Ovary (tissue), 9 donors: ENCODE measurements around the gene TSC2. TPM values are rescaled to one million over a fixed set of nuclear protein-coding genes. Genes with fewer than 3 reads are reported as not detected.

Source experiments
- DNase-seq, 5 donors: peaks; one replicate each; pipeline ENCODE4 v3.0.0-alpha.2; 2019 to 2020
- H3K27ac ChIP-seq, 2 donors: fragments of 200-600 bp; one replicate each; pipeline versions ENCODE4 v1.5.1 to v1.8.0; 2019 to 2022
- H3K27me3 ChIP-seq: fragments of 200-600 bp; one replicate; pipeline ENCODE4 v1.8.0; 2022
- H3K36me3 ChIP-seq: fragments of 200-600 bp; sonication (generic); one replicate; pipeline ENCODE4 v1.5.1; 2019
- H3K4me1 ChIP-seq: one replicate; pipeline ENCODE4 v1.8.1; 2013; ENCODE audit warnings: mild to moderate bottlenecking, moderate library complexity; ENCODE audit not compliant: insufficient read depth
- H3K4me3 ChIP-seq: fragments of 200-600 bp; sonication (generic); one replicate; pipeline ENCODE4 v1.5.1; 2017
- H3K9me3 ChIP-seq, 2 donors: fragments of 200-600 bp in 1 of 2; sonication (generic) in 1 of 2; one replicate each; pipeline versions ENCODE4 v1.5.1 to v1.8.1; 2013 to 2019; ENCODE audit warnings: mild to moderate bottlenecking in 1 of 2, moderate library complexity in 1 of 2
- EP300 ChIP-seq: sonication (generic); formaldehyde crosslinking; IDR thresholded peaks from one replicate; pipeline ENCODE4 v1.6.1; 2017; ENCODE audit warnings: antibody characterized with exemption
- POLR2A ChIP-seq: fragments of 450-650 bp; IDR thresholded peaks from one replicate; pipeline ENCODE4 v1.6.1; 2017; ENCODE audit warnings: antibody characterized with exemption, mild to moderate bottlenecking, moderate library complexity
- WGBS, 3 donors: extraction: QIAGEN DNeasy Blood & Tissue Kit in 1 of 3; methylation state at CpG; one replicate each; pipeline versions ENCODE4 v1.1.5 to v1.1.7; 2013 to 2017; 5-methylcytosine and 5-hydroxymethylcytosine counted together
- intact Hi-C, 4 donors: fragments of 100-400 bp; cut with DNase I; formaldehyde crosslinking; loops; one replicate each; pipeline versions ENCODE4 v1.11.0 to v1.15.1; 2022 to 2023
- polyA plus RNA-seq, 2 donors: library from polyadenylated mRNA; stranded (reverse); fragments of 200-250 nt in 1 of 2; fragments of 350-450 nt in 1 of 2; fragmentation: Illumina TruSeq in 1 of 2; extraction: RNeasy Lipid Tissue Mini Kit (QIAGEN cat#74804) in 1 of 2; gene quantifications; one replicate each; pipeline ENCODE4 v1.2.3, GENCODE V29; 2013 to 2014
- total RNA-seq, 7 donors: library from RNA; depleted of rRNA in 2 of 7; stranded (reverse); fragments of >200 nt in 2 of 7; fragmentation: NEBNext Ultra II Directional in 3 of 7; extraction: Animal tissue kit (Norgen Biotek cat#: 25700) in 3 of 7; gene quantifications; one replicate each; pipeline versions ENCODE4 v1.1.0 to v1.2.4, GENCODE V29; 2016 to 2023
- TF ChIP-seq, protein P1 (sequence below), 3 donors: fragments of 450-650 bp in 2 of 3; fragments of 200-600 bp in 1 of 3; IDR thresholded peaks; one replicate each; pipeline versions ENCODE4 v1.5.1 to v1.8.0; 2016 to 2022; ENCODE audit warnings: antibody characterized with exemption in 3 of 3, mild to moderate bottlenecking in 1 of 3
- donor health status: DM: no; HTN: no; CAD: no; lungs with moderate emphysema.
- donor health status: DM: no; HTN: no; CAD: no.
- donor health status: Bipolar disorder and iron deficiency.
- donor health status: DM: yes; HTN: yes; CAD: no.
- donor health status: DM: no; HTN: no; CAD: no.
- donor health status: DM: yes; HTN: yes; CAD: no.

TSC2 gene
- total and polyA plus RNA-seq, 9 donors = 47.0 to 150 (median 96.0) TPM

DNA sequence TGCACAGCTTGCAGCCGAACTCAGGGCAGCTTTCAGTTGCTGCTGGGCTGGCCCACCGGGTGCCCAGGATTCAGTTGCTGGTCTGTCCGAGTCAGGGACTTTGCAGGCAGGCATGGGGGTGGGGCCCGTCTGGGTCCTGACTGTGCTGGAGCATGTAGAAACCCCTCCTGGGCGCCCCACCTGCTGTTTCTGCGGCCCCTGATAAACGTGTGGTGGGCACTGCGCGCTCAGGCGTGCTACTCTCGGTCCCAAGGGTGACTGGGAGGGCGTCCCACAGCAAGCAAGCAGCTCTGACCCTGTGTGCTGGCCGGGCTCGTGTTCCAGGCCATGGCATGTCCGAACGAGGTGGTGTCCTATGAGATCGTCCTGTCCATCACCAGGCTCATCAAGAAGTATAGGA lies 12.6 kb downstream of the TSC2 start:
- Histone ChIP-seq H3K4me1 (no peaks in the 10 kb centered on the region), H3K4me3 (no peak overlapping the region), H3K9me3 (no peaks in the 10 kb centered on the region), H3K27me3 (no peaks in the 10 kb centered on the region), H3K27ac (no peak overlapping the region), H3K36me3 (no peaks in the 10 kb centered on the region)
- intact Hi-C loops = no loop called here
- DNase-seq = no peak
- whole genome bisulfite sequencing, 3 donors = 81 to 85% (median 83%) methylated on average over 15 to 17 of the region's 17 CpGs
- TF ChIP-seq EP300 (no peak), POLR2A (no peak)
- TF ChIP-seq, protein P1, sequence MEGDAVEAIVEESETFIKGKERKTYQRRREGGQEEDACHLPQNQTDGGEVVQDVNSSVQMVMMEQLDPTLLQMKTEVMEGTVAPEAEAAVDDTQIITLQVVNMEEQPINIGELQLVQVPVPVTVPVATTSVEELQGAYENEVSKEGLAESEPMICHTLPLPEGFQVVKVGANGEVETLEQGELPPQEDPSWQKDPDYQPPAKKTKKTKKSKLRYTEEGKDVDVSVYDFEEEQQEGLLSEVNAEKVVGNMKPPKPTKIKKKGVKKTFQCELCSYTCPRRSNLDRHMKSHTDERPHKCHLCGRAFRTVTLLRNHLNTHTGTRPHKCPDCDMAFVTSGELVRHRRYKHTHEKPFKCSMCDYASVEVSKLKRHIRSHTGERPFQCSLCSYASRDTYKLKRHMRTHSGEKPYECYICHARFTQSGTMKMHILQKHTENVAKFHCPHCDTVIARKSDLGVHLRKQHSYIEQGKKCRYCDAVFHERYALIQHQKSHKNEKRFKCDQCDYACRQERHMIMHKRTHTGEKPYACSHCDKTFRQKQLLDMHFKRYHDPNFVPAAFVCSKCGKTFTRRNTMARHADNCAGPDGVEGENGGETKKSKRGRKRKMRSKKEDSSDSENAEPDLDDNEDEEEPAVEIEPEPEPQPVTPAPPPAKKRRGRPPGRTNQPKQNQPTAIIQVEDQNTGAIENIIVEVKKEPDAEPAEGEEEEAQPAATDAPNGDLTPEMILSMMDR (IDR thresholded peaks at IDR 0.05) = no peak

DNA sequence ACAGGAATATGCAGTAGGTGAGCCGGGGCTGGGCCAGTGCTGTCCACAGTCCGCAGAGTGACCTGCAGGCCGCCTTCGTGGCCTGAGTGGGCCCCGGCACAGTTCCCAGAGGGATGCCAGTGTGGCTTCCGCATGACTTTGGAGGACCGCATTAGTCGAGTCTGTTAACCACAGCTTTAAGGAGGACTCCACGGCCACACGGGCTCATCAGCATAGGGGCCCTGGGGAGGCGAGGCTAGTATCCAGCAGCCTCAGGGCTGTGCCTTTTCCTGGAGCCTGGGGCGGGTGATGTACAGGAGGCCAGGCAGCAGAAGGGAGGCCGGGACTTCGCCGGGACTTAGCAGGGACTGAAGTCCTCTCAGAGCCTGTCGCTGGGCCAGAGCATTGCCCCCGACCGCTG lies 13.2 kb downstream of the TSC2 start:
- Histone ChIP-seq H3K4me1 (no peaks in the 10 kb centered on the region), H3K9me3 (no peaks in the 10 kb centered on the region), H3K27me3 (no peaks in the 10 kb centered on the region), H3K4me3 (no peak overlapping the region), H3K36me3 (no peaks in the 10 kb centered on the region), H3K27ac (no peak overlapping the region)
- intact Hi-C loops = no loop called here
- 92 to 95% (median 94%) methylated on average over 18 of the region's 18 CpGs for WGBS, 3 donors
- TF ChIP-seq EP300 (no peak), POLR2A (no peak)
- TF ChIP-seq, protein P1 (IDR thresholded peaks at IDR 0.05) = no peak
- no peak for DNase-seq

DNA sequence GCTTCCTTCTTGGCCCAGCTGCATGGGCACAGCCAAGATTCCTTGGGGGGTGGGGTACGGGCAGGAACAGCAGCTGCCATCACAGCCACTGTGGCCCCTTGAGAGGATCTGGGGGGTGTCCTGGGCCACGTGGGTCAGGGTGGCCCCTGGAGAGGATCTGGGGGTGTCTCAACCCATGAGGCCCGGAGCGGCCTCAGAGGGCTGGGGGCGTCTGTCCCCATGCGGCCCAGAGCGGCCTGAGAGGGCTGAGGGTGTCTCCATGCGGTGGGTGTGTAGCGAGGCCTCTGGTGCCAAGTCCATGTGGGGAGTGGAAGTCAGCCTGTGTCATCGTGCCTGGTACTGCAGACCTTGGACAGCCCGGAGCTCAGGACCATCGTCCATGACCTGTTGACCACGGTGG lies 13.7 kb downstream of the TSC2 start:
- Histone ChIP-seq H3K4me3 (no peak overlapping the region), H3K27me3 (no peaks in the 10 kb centered on the region), H3K4me1 (no peaks in the 10 kb centered on the region), H3K36me3 (no peaks in the 10 kb centered on the region), H3K9me3 (no peaks in the 10 kb centered on the region), H3K27ac (no peak overlapping the region)
- intact Hi-C loops = no loop called here
- WGBS, 3 donors = 84 to 91% (median 90%) methylated on average over 11 to 13 of the region's 13 CpGs
- DNase-seq = no peak
- TF ChIP-seq POLR2A = no peak
- no peak for TF ChIP-seq EP300
- TF ChIP-seq, protein P1 (IDR thresholded peaks at IDR 0.05) = no peak

DNA sequence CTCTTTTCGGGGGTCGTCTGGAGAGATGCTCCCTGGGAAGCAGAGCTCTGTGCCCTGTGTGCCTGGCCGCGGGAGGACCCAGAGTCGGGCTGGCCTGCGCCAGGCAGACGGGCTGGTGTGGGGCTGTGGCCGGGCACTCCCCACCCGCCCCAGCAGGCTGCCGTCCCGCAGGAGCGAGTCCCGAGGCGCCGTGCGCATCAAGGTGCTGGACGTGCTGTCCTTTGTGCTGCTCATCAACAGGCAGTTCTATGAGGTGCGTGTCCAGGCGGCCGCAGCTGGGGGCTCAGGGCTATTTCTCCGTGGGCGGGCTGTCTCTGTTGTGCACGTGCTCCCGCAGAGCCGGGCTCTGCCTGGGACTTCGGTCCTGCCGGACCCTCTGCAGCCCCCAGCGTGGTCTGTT lies 15.0 kb downstream of the TSC2 start:
- Histone ChIP-seq H3K36me3 (no peaks in the 10 kb centered on the region), H3K27ac (no peak overlapping the region), H3K4me3 (no peak overlapping the region), H3K27me3 (no peaks in the 10 kb centered on the region), H3K9me3 (no peaks in the 10 kb centered on the region), H3K4me1 (no peaks in the 10 kb centered on the region)
- WGBS, 3 donors = 88 to 92% (median 90%) methylated on average over 24 to 28 of the region's 28 CpGs
- no peak for TF ChIP-seq EP300
- TF ChIP-seq, protein P1 (IDR thresholded peaks at IDR 0.05) = no peak
- no peak for TF ChIP-seq POLR2A
- no peak for DNase-seq
- intact Hi-C loops = no loop called here

DNA sequence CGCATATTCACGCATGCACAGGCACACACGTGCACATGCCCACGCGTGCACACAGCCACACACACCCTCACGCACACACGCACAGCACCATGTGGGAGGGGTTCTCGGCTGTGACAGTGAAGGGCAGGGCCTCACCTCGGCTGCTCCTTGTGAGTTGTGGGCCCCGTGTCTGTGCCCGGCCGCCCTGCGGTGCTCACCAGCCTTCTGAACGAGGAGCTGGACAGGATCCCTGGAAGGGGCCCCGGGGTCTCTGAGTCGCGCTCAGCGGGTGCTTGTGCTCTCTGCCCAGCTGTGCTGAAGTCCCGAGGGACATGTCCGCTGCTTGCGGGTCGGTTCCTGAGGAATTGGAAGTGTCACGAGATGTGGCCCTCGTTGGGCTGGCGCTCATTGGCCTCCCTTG lies 16.1 kb downstream of the TSC2 start:
- no peaks in the 10 kb centered on the region for H3K27me3 ChIP-seq
- no peak for DNase-seq
- no peaks in the 10 kb centered on the region for H3K36me3 ChIP-seq
- TF ChIP-seq EP300 (no peak), POLR2A (no peak)
- TF ChIP-seq, protein P1 (IDR thresholded peaks at IDR 0.05) = no peak
- no peaks in the 10 kb centered on the region for H3K4me1 ChIP-seq
- no peak overlapping the region for H3K4me3 ChIP-seq
- intact Hi-C loops = no loop called here
- no peaks in the 10 kb centered on the region for H3K9me3 ChIP-seq
- WGBS, 3 donors = 86 to 88% (median 88%) methylated on average over 23 to 25 of the region's 25 CpGs
- H3K27ac ChIP-seq = no peak overlapping the region
